Peyer's patch (tissue), 4 donors: ENCODE results near the gene SLC9A7. TPM values are rescaled to one million over a fixed set of nuclear protein-coding genes. Genes with fewer than 3 reads are reported as not detected.

Experiments
- DNase-seq, 3 donors: peaks; one replicate each; pipeline ENCODE4 v3.0.0-alpha.2; 2017 to 2019
- H3K27ac ChIP-seq, 4 donors: fragments of 200-600 bp; sonication (generic); one replicate each; pipeline ENCODE4 v1.5.1; 2016 to 2019
- H3K27me3 ChIP-seq, 2 donors: fragments of 200-600 bp; sonication (generic); one replicate each; pipeline ENCODE4 v1.5.1; 2019
- H3K36me3 ChIP-seq, 3 donors: fragments of 200-600 bp; sonication (generic); one replicate each; pipeline ENCODE4 v1.5.1; 2016 to 2019
- H3K4me1 ChIP-seq, 4 donors: fragments of 200-600 bp; sonication (generic); one replicate each; pipeline ENCODE4 v1.5.1; 2016 to 2019
- H3K4me3 ChIP-seq, 4 donors: fragments of 200-600 bp; sonication (generic); 1 replicate in 3 of 4; 2 replicates in 1 of 4; pipeline ENCODE4 v1.5.1; 2016 to 2019; ENCODE audit warnings: mild to moderate bottlenecking in 1 of 4
- H3K9me3 ChIP-seq, 4 donors: fragments of 200-600 bp; sonication (generic); one replicate each; pipeline ENCODE4 v1.5.1; 2016 to 2019; ENCODE audit warnings: mild to moderate bottlenecking in 1 of 4
- CTCF ChIP-seq, 6 experiments: fragments of 450-650 bp in 4 of 6; fragments of 200-600 bp in 2 of 6; sonication (generic) in 1 of 6; IDR thresholded peaks; one replicate each; pipeline ENCODE4 v1.5.1; 2017 to 2019; ENCODE audit warnings: antibody characterized with exemption in 6 of 6, mild to moderate bottlenecking in 3 of 6, moderate library complexity in 1 of 6
- POLR2A ChIP-seq, 2 donors: fragments of 450-650 bp; IDR thresholded peaks; one replicate each; pipeline ENCODE4 v1.5.1; 2017; ENCODE audit warnings: antibody characterized with exemption in 2 of 2, mild to moderate bottlenecking in 2 of 2, moderate library complexity in 2 of 2
- total RNA-seq, 4 donors: library from RNA; depleted of rRNA; stranded (reverse); fragments of >200 nt; gene quantifications; one replicate each; pipeline ENCODE4 v1.1.0, GENCODE V29; 2016

SLC9A7 gene
- total RNA-seq, 4 donors from 2014 or later: 0.35 to 9.1 (median 2.2) TPM

- H3K27ac ChIP-seq: no peak overlapping the region
- H3K27me3 ChIP-seq: no peaks in the 10 kb centered on the region
- no peaks in the 10 kb centered on the region for H3K4me1 ChIP-seq
- H3K36me3 ChIP-seq: no peaks in the 10 kb centered on the region
- H3K9me3 ChIP-seq: no peaks in the 10 kb centered on the region
- no peak for TF ChIP-seq POLR2A (IDR thresholded peaks at IDR 0.05)
- H3K4me3 ChIP-seq: no peak overlapping the region
- no peak for DNase-seq
Measured at GRCh38 chrX:46744009-46744408, 14.9 kb downstream of the SLC9A7 start.

- Histone ChIP-seq H3K4me3 (no peak overlapping the region), H3K27me3 (no peaks in the 10 kb centered on the region), H3K36me3 (no peaks in the 10 kb centered on the region), H3K4me1 (no peaks in the 10 kb centered on the region), H3K9me3 (no peaks in the 10 kb centered on the region), H3K27ac (no peak overlapping the region)
- DNase-seq: no peak
- TF ChIP-seq POLR2A (IDR thresholded peaks at IDR 0.05) (no peak), CTCF (IDR thresholded peaks at IDR 0.05) (no peak)
Measured at GRCh38 chrX:46743046-46743445, 15.9 kb downstream of the SLC9A7 start.

GRCh38 chrX:46739736-46740135 is 19.2 kb downstream of the SLC9A7 start:
- no peaks in the 10 kb centered on the region for H3K4me1 ChIP-seq
- DNase-seq: no peak
- no peak overlapping the region for H3K27ac ChIP-seq
- TF ChIP-seq POLR2A (IDR thresholded peaks at IDR 0.05) (no peak), CTCF (IDR thresholded peaks at IDR 0.05) (no peak)
- no peaks in the 10 kb centered on the region for H3K27me3 ChIP-seq
- no peaks in the 10 kb centered on the region for H3K9me3 ChIP-seq
- no peak overlapping the region for H3K4me3 ChIP-seq
- H3K36me3 ChIP-seq: no peaks in the 10 kb centered on the region

- Histone ChIP-seq H3K4me1 (no peaks in the 10 kb centered on the region), H3K4me3 (no peak overlapping the region), H3K27me3 (no peaks in the 10 kb centered on the region), H3K36me3 (no peaks in the 10 kb centered on the region), H3K9me3 (no peaks in the 10 kb centered on the region), H3K27ac (no peak overlapping the region)
- DNase-seq: no peak
- no peak for TF ChIP-seq CTCF (IDR thresholded peaks at IDR 0.05)
- TF ChIP-seq POLR2A (IDR thresholded peaks at IDR 0.05): no peak
Measured at GRCh38 chrX:46737462-46737861, 21.5 kb downstream of the SLC9A7 start.

- no peaks in the 10 kb centered on the region for H3K36me3 ChIP-seq
- H3K4me1 ChIP-seq: no peaks in the 10 kb centered on the region
- H3K9me3 ChIP-seq: no peaks in the 10 kb centered on the region
- no peaks in the 10 kb centered on the region for H3K27me3 ChIP-seq
- H3K4me3 ChIP-seq: no peak overlapping the region
- TF ChIP-seq CTCF (IDR thresholded peaks at IDR 0.05): no peak
- TF ChIP-seq POLR2A (IDR thresholded peaks at IDR 0.05): no peak
- no peak for DNase-seq
- no peak overlapping the region for H3K27ac ChIP-seq
Measured at GRCh38 chrX:46737041-46737440, 21.9 kb downstream of the SLC9A7 start.

- Histone ChIP-seq H3K4me3 (no peak overlapping the region), H3K9me3 (no peaks in the 10 kb centered on the region), H3K27me3 (no peaks in the 10 kb centered on the region), H3K36me3 (no peaks in the 10 kb centered on the region), H3K4me1 (no peaks in the 10 kb centered on the region), H3K27ac (no peak overlapping the region)
- DNase-seq: no peak
- no peak for TF ChIP-seq POLR2A (IDR thresholded peaks at IDR 0.05)
- TF ChIP-seq CTCF (IDR thresholded peaks at IDR 0.05): no peak
Measured at GRCh38 chrX:46735622-46736021, 23.3 kb downstream of the SLC9A7 start.
